Choroid plexus epithelial cell (primary cell): ENCODE results near the gene UGT2A3.

ENCODE experiments used
- DNase-seq: peaks from one replicate; pipeline ENCODE4 v3.0.0-alpha.2; 2010; ENCODE audit warnings: low read depth
- H3K4me3 ChIP-seq: 2 replicates; pipeline ENCODE4 v1.5.1; 2011; ENCODE audit warnings: low read depth, mild to moderate bottlenecking, control low read depth, low read length, moderate library complexity
- TF ChIP-seq, protein P1 (sequence below): conservative IDR thresholded peaks from 2 replicates; pipeline ENCODE4 v1.5.1; 2011; ENCODE audit warnings: low read depth, mild to moderate bottlenecking, control low read depth, inconsistent platforms, low read length, moderate library complexity

Gene UGT2A3

DNA sequence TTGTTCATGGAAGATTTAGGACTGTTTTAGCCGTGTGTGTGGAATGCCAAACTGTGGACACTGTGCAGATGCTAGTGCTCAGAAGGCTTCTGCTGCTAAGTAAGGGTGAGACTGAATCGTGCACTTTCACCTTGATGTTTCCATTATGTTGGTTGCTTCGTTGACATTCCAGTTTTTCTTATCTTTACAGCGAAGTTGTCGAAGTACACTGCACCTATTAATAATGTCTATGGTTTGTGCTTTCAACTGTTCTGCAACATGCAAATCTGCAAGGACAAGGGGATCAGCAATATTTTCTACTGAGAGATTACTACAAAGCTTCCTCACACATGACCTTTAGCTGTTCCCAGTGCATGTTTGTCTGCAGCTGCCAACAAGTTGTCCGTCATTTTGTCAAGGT is 67.7 kb downstream of the UGT2A3 start:
- H3K4me3 ChIP-seq: no peak overlapping the region
- no peak for DNase-seq
- TF ChIP-seq, protein P1, sequence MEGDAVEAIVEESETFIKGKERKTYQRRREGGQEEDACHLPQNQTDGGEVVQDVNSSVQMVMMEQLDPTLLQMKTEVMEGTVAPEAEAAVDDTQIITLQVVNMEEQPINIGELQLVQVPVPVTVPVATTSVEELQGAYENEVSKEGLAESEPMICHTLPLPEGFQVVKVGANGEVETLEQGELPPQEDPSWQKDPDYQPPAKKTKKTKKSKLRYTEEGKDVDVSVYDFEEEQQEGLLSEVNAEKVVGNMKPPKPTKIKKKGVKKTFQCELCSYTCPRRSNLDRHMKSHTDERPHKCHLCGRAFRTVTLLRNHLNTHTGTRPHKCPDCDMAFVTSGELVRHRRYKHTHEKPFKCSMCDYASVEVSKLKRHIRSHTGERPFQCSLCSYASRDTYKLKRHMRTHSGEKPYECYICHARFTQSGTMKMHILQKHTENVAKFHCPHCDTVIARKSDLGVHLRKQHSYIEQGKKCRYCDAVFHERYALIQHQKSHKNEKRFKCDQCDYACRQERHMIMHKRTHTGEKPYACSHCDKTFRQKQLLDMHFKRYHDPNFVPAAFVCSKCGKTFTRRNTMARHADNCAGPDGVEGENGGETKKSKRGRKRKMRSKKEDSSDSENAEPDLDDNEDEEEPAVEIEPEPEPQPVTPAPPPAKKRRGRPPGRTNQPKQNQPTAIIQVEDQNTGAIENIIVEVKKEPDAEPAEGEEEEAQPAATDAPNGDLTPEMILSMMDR: no peak
